Panc1 (cell line): Measurements from ENCODE around the gene TBC1D17.

Experiments
- POLR2AphosphoS5 ChIP-seq: IDR thresholded peaks from 2 replicates; pipeline ENCODE4 v1.6.1; 2012; ENCODE audit warnings: mild to moderate bottlenecking, low read depth, low read length, moderate library complexity
- TCF7L2 ChIP-seq: IDR thresholded peaks from 2 replicates; pipeline ENCODE4 v1.6.1; 2011; ENCODE audit warnings: mild to moderate bottlenecking, low read depth, low read length, inconsistent platforms
- TF ChIP-seq, protein P1 (sequence below): fragments of 450-650 bp; IDR thresholded peaks from 2 replicates; pipeline ENCODE4 v1.5.1; 2017; ENCODE audit warnings: mild to moderate bottlenecking

DNA sequence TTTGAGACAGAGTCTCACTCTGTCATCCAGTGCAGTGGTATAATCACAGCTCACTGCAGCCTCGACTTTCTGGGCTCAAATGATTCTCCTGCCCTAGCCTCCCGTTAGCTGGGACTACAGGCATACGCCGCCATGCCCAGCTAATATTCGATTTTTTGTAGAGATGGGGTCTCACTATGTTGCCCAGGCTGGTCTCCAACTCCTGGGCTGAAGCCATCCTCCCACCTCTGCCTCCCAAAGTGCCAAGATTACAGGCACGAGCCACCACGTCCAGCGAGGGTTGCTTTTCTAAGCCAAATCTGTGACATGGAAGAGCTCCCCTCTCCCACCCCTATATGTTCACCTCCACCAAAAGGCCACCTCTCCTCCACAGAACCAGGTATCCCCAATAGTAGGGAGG lies 40.6 kb downstream of the TBC1D17 start:
- no peak for TF ChIP-seq POLR2AphosphoS5
- TF ChIP-seq, protein P1, sequence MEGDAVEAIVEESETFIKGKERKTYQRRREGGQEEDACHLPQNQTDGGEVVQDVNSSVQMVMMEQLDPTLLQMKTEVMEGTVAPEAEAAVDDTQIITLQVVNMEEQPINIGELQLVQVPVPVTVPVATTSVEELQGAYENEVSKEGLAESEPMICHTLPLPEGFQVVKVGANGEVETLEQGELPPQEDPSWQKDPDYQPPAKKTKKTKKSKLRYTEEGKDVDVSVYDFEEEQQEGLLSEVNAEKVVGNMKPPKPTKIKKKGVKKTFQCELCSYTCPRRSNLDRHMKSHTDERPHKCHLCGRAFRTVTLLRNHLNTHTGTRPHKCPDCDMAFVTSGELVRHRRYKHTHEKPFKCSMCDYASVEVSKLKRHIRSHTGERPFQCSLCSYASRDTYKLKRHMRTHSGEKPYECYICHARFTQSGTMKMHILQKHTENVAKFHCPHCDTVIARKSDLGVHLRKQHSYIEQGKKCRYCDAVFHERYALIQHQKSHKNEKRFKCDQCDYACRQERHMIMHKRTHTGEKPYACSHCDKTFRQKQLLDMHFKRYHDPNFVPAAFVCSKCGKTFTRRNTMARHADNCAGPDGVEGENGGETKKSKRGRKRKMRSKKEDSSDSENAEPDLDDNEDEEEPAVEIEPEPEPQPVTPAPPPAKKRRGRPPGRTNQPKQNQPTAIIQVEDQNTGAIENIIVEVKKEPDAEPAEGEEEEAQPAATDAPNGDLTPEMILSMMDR: no peak
- no peak for TF ChIP-seq TCF7L2
